Measurements from ENCODE around the gene LACRT.

Gene LACRT

DNA sequence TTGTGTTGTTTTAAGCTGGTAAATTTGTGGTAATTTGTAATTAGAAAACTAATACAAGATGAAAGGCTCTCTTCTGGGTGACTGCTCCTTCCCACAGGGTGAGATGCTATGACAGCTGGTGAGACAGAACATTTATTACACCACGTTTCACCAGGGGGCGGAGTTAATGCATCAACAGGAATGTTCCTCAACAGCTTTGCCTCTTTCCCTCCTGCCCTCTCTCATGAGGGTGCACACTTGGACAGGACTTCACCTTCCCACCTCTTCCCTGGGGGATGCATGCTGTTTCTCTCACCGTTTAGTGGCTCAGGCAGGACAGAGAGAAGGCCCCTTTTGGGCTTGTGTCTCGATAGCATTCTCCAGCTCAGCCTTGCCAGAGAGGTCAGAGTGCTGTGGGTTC, 32.9 kb downstream of the LACRT start:
- DNase-seq (ENCODE audit: low read depth) = no peak

GRCh38 chr12:54598970-54599369, 35.7 kb downstream of the LACRT start:
- no peak for DNase-seq (ENCODE audit: low read depth)

- DNase-seq (ENCODE audit: low read depth) = peak; percentile 20
These were observed 38.2 kb downstream of the LACRT start for GRCh38 chr12:54596526-54596946.

DNA sequence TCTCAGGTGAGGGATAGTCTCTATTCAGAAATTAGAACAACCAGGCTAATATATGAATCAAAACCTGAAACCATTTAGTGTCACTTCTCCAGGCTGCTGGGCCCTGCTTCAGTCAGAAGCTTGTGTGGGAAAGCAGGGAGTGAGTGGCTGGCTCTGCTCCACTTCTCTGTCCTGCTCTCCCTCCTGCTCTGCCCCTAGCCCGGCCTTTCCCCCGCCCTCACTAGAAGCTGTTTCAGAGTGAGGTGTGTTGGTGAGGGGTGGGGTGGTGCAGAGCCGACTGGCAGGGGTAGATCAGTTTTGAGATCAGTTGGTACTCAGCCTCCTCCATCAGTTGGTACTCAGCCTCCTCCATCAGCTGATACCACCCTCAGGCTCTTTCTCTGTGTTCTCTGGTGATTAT, 39.2 kb downstream of the LACRT start:
- DNase-seq (ENCODE audit: low read depth) = no peak

GRCh38 chr12:54593725-54594124, 41.0 kb downstream of the LACRT start:
- DNase-seq (ENCODE audit: low read depth) = no peak

- DNase-seq (ENCODE audit: low read depth) = no peak
These were observed 41.6 kb downstream of the LACRT start for GRCh38 chr12:54593135-54593534.

DNA sequence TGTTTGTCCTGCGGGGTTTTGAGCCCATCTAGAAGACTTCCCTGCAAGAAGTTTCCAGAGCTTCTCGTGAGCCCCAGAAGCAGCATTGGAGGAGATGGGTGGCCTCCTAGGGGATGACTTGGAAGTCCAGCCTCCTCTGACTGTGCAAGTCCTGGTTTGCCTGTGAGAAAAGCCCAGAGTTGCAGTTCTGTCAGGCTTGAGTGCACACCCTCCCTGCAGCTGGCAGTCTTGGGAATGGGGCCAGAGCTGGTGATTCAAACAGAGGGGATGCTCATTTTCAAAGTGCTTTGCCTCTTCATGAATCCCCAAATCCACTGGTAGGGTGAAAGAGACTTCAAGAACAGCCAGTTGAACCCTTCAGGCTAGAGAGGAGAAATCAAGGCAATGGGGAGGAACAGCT, 42.4 kb downstream of the LACRT start:
- DNase-seq (ENCODE audit: low read depth) = no peak

DNA sequence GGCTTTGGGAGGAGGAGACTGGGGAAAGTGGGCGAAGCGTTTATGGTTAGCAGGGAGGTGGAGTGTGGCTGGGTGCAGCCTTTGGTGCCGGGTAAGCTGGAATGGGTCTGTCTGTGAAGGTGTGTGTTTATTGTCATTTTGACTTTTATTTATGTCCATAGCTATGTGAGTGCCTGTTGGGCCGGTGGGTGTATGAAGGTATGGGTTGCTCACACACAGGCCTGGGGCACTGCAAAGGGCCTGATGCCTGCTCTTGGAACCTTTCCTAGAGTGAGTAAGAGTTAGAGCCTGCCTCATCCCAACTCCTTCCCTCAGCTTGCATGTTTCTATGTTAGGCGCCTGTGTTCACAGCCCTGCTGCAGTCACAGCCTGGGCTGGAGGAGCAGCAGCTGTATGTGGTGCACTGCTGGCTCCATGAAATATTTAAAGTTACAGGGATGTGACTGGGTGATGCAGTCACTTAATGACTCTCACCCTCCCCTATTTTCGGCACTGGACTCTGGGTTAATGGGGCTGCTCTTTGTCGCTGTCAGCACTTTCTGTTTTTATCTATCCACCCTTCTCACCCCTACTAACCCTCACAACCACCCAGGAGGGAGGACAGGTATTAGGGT, 43.6 kb downstream of the LACRT start:
- DNase-seq (ENCODE audit: low read depth) = no peak

DNA sequence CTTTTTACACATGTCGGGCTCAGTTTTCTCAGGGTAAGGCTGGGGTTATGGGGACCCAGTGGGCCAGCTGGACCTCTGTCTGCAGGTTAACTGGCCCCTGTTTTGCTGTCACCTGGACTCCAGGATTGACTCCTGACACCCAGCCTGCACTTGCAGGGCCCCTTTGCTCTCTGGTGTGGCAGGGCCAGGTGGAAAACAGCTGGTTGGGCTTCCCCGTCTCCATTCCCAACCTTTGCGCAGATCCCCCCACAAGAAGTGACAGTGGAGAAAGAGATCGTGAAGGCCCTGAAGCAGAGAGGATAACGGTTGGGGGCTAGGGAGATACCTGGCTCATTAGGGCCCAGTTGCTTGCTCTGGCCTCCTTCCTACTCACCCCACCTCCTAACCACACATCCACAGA, 44.7 kb downstream of the LACRT start:
- no peak for DNase-seq (ENCODE audit: low read depth)

DNA sequence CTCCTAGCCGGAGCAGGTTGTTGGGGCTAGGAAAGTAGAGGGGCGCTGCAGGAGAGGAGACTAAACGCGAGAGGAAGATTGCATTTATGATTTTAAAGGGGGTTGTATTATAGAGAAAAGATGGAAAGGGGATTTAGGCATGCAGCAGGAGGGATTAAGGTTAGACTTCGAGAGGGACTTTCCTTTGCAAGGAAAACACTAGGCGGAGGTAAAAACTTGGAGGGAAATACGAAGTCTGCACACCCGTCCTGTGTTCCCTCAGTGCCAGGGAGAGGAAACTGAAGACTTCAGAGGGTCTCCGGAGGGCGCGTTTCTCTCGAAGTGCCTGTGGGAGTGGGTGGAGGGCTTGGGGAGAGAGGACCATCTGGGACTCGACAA, 45.8 kb downstream of the LACRT start:
- DNase-seq (ENCODE audit: low read depth) = no peak

GRCh38 chr12:54588110-54588889, 46.4 kb downstream of the LACRT start, which contains the start of gene PPP1R1A:
PPP1R1A (minus strand) TSS chr12:54588659; CDS start chr12:54588488, 171 bp downstream.
- DNase-seq (ENCODE audit: low read depth) = no peak

- no peak for DNase-seq (ENCODE audit: low read depth)
These were observed 47.3 kb downstream of the LACRT start for GRCh38 chr12:54587315-54587873.

DNA sequence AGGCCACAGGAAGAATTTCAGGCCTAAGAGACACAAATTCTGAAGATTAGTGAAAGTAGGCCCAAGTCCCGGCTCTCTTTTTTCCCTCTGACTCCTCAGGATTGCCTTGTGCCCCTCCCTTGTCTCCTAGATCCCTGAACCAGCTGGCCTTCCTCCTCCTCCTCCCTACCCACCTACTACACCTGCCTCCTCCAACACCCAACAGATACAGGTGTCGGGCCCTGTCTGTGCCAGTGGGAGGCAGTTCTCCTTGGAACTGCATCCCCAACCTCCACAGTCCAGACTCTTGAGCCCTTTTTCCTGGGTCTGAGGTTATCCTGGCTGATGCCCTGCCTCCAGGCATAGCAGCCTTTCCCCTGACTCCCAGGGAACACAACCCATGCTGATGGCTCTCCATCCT, 48.1 kb downstream of the LACRT start:
- DNase-seq (ENCODE audit: low read depth) = no peak

- DNase-seq (ENCODE audit: low read depth) = no peak
These were observed 49.5 kb downstream of the LACRT start for GRCh38 chr12:54585243-54585642.

DNA sequence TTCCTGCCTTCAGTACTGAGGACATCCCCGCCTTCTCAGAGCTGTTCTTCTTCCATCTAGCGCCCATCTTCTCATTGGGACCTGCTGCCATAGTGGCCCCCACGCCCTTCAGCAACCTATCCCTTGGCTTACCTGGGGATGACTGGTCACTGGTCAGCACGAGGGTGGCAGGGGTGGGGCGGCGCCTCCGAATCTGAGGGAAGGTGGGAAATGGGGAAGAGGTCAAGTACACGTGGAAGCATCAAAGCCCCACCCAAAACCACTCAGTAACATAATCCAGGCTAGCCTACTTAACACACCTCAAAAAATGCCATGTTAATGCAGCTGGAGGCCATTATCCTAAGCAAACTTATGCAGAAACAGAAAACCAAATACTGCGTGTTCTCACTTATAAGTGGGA, 50.6 kb downstream of the LACRT start:
- no peak for DNase-seq (ENCODE audit: low read depth)

DNA sequence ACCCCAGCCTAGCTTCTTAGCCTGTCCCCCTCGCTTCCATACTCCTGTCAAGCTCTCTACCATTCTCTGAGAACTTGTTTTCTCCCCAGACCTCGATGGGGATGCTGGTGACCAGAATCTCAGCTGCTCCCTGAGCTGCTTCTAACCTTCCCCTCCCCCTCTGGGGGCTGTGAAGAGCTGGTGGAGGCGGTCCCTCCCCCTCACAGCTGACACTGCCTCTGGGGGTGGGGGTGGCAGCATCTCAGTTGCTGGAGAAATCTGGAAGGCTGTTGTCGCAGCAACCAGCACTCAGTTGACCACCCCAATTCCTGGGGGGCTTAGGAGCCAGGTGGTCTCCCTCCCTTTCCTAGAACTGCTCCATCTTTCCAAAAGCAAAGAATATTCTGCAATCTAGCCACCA, 51.0 kb downstream of the LACRT start:
- DNase-seq (ENCODE audit: low read depth) = no peak

GRCh38 chr12:54581412-54581811, 53.3 kb downstream of the LACRT start:
- no peak for DNase-seq (ENCODE audit: low read depth)

Data from stimulated activated CD8-positive, alpha-beta memory T cell treated with anti-CD3 and anti-CD28 coated beads, Interleukin-15, amount 100 ng/mL, for 1 hour (primary cell).